ENCODE measurements around the gene KRT79. TPM values are rescaled to one million over a fixed set of nuclear protein-coding genes. Genes with fewer than 3 reads are reported as not detected.

The KRT79 gene
- polyA plus RNA-seq, 1 donor from 2014 or later: not detected

- TF ChIP-seq POLR2AphosphoS5 (IDR thresholded peaks at IDR 0.05): no peak
- TF ChIP-seq SMC3 (conservative IDR thresholded peaks at IDR 0.05; ENCODE audit: poor library complexity): no peak
- Histone ChIP-seq H4K20me1 (ENCODE audit: insufficient read depth) (no peaks in the 10 kb centered on the region), H3K4me2 (ENCODE audit: low read length) (no peak overlapping the region), H3K36me3 (ENCODE audit: insufficient read depth, low read length) (no peaks in the 10 kb centered on the region), H3K9me3 (ENCODE audit: low read length) (no peaks in the 10 kb centered on the region), H3K79me2 (replicated peaks; ENCODE audit: insufficient read depth, low read length) (no peaks in the 10 kb centered on the region), H3K9ac (ENCODE audit: low read length) (no peak overlapping the region), H3F3A (ENCODE audit: insufficient read depth, low read length, poor library complexity, severe bottlenecking) (no peaks in the 10 kb centered on the region), H3K27me3 (ENCODE audit: insufficient read depth, low read depth, low read length) (no peaks in the 10 kb centered on the region), H3K4me3 (ENCODE audit: low read length) (no peak overlapping the region), H2AFZ (ENCODE audit: low read depth, low read length) (no peak overlapping the region), H3K27ac (ENCODE audit: low read length) (no peak overlapping the region), H3K9me2 (ENCODE audit: insufficient read depth, low read length) (no peaks in the 10 kb centered on the region)
Observed at GRCh38 chr12:52771505-52771904, 62.6 kb downstream of the KRT79 start.

Small RNA genes within 50 kb of the gene (small RNA-seq; reads per million reads assigned to genes)
- 0 reads per million in 3 experiments for gene AC107016.2

Other genes with a start within 250 kb of the KRT79 start
- gene KRT72, start 232.8 kb downstream of the KRT79 start, polyA plus RNA-seq: not detected in 2 replicates
- gene KRT73, start 215.8 kb downstream of the KRT79 start, polyA plus RNA-seq: not detected in 2 replicates
- gene KRT2, start 182.1 kb downstream of the KRT79 start, polyA plus RNA-seq: not detected in 2 replicates
- not detected in 2 replicates for gene KRT1, start 153.9 kb downstream of the KRT79 start, polyA plus RNA-seq
- gene KRT77, start 130.8 kb downstream of the KRT79 start, polyA plus RNA-seq: not detected in 2 replicates
- not detected in 2 replicates for gene KRT76, start 57.0 kb downstream of the KRT79 start, polyA plus RNA-seq
- not detected in 2 replicates for gene KRT3, start 38.2 kb downstream of the KRT79 start, polyA plus RNA-seq
- gene KRT4, start 20.2 kb downstream of the KRT79 start, polyA plus RNA-seq: not detected in 2 replicates
- gene KRT78, start 14.7 kb upstream of the KRT79 start, polyA plus RNA-seq: not detected in 2 replicates
- 0.46 and 3.0 TPM in 2 replicates for gene KRT8, start 70.8 kb upstream of the KRT79 start, polyA plus RNA-seq
- gene KRT18, start 114.8 kb upstream of the KRT79 start, polyA plus RNA-seq: 0.76 and 0.78 TPM in 2 replicates
- 329 and 333 TPM in 2 replicates for gene EIF4B, start 172.1 kb upstream of the KRT79 start, polyA plus RNA-seq
- gene TNS2, start 215.8 kb upstream of the KRT79 start, polyA plus RNA-seq: 4.2 and 7.9 TPM in 2 replicates
- gene SPRYD3, start 245.1 kb upstream of the KRT79 start, polyA plus RNA-seq: 20.8 and 21.0 TPM in 2 replicates